GM18907 (cell line): ENCODE measurements around the gene MAVS.
"Not testable (repeated sequence)": the region's sequence is repeated elsewhere in the genome, so short reads cannot be mapped to it uniquely, and the experiment has no call there.

Experiments used
- ATAC-seq: cut with Tn5 transposase; IDR thresholded peaks from one replicate; pipeline ENCODE4 v1.9.1; 2021; ENCODE audit warnings: mild to moderate bottlenecking, moderate library complexity; ENCODE audit not compliant: unreplicated experiment

Gene MAVS

GRCh38 chr20:3885715-3886114 lies 39.1 kb downstream of the MAVS start:
- no peak for ATAC-seq

DNA sequence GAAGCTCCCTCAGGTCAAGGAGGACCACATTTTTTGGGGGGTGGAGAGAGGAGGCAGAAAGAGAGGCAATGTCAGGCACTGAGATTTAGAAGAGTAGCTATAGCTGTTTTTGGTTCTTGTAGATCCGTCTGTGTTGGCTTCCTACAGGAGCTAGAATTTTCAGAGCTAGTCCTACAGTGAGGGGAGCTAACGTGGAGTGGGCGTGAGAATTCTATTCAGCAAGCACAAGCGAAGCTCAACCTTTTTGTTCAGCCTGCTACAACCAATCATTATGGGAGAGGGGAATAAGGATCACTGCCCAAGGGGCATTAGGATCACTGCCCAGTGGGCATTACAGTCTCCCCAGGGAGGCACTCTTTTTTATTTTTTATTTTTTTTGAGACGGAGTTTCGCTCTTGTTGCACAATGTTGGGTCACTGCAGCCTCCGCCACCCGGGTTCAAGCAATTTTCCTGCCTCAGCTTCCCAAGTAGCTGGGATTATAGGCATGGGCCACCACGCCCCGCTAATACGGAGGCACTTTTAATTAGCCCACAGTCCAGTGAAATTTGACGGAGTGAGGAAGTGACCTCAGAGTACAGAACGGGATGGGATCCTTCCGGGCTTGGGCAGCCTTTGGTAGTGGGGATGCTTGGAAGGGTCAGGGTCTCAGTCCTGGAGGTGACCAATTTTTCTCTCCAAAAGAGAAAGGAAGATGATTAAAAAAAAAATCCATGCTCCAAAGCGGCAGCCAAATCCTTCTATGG lies 41.4 kb downstream of the MAVS start:
- no peak for ATAC-seq

- peak; percentile 96 for ATAC-seq
Observed at GRCh38 chr20:3888622-3889488, 42.2 kb downstream of the MAVS start, which contains the start of gene PANK2. Gene PANK2 (plus strand): TSS chr20:3889387.

DNA sequence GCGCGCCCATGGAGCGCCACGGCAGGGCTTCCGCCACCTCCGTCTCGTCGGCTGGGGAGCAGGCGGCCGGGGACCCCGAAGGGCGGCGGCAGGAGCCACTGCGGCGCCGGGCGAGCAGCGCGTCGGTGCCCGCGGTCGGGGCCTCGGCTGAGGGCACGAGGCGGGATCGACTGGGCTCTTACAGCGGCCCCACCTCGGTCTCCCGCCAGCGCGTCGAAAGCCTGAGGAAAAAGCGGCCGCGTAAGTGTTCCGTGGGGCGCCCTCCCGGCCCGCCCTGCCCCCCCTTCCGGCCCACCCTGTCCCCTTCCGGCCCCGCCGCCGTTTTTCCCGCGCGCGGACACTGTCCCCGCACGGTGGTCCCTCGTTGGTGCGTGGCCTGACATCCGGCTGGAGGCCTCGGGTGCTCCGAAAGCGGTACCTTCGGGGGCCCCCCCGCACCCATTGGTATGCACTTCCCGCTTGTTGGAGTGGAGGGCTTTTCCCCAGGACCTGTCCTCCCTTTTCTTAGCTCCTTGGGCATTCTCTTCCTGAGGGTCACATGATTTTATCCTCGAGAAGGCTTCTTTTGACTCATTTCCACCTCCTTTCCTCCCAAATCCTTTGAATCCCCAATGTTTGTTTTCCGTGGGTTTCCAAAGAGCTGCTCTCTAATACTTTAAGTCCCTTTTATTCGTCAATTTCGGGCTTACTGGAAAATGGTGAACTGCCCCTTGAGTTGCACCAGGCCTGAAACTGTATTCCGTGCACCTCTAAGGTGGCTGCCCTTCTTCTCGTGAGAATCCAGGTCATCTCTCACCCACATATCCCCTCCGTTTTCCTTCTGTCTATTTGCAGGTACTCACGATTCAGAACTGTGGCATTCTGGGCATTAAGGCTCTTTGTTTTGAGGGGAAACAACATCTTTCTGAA lies 43.1 kb downstream of the MAVS start:
- ATAC-seq = peak; percentile 28

DNA sequence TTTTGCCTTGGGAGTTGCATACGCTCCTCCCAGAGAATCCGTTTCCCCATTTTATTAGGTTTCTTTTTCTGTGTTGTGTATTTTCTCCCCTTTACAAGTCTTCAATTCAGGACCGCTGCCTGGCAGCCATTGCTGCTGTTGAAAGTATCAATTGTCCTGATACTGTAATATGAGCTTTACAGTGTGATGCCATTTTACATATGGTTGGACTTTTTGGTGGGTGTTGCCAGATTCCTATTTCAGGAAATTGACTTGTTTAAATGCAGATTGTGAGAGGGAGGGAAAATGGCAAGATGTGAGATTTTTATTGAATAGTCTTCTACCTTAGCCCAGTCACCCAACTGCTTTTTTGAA lies 43.7 kb downstream of the MAVS start:
- ATAC-seq = no peak

DNA sequence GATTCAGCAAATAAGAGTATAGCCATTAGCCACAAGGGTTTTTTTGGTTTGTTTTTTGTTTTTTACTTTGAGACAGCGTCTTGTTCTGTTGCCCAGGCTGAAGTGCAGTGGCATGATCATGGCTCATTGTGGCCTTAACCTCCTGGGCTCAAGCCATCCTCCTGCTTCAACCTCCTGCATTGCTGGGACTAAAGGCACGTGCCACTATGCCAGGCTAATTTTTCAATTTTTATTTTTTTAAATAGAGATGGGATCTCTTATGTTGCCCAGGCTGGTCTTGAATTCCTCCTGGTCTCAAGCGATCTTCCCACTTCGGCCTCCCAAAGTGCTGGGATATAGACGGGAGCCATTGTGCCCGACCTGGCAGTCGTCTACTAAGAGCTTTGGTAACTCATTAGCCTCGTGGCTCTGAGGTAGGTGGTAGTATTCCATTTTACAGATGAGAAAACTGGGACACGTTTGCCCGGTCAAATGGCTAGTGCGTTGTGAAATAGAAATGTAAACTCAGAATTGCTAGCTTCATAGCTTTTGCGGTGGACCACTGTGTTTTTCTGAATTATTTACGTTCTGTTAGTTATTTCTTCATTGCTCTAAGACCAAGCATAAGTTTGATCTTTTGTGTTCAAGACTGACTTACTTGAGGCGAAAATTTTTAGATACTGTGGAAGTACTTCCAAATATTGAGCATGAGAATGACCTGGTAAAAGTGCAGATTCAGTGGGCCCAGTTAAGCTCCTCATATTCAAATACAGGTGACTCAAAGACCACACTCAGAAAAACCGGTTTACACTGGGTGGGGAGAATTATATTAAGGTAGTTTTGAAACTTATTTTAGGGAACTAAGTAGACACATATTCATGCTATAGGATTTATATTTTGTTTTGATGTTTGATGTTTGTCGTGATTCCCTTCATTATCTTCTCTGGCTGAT lies 44.6 kb downstream of the MAVS start:
- ATAC-seq = no peak

DNA sequence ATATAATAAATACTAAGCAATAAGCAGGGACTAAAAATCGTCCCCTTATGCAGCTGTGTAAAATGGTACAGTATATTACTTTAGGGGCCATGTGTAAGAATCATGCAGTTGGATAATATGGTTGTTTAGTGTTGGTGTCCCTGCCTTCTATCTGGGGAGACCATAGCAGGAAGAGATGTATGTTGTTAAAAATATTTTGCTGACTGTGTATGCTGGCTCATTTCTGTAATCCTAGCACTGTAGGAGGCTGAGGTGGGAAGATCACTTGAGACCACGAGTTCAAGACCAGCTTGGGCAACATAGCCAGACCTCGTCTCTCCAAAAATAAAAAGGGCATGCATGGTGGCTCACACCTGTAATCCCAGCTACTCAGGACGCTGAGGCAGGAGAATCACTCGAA lies 48.2 kb downstream of the MAVS start:
- no peak for ATAC-seq

- ATAC-seq = no peak
Observed at GRCh38 chr20:3896302-3896701, 49.7 kb downstream of the MAVS start.

- ATAC-seq = no peak
Observed at GRCh38 chr20:3896853-3897583, 50.4 kb downstream of the MAVS start.

DNA sequence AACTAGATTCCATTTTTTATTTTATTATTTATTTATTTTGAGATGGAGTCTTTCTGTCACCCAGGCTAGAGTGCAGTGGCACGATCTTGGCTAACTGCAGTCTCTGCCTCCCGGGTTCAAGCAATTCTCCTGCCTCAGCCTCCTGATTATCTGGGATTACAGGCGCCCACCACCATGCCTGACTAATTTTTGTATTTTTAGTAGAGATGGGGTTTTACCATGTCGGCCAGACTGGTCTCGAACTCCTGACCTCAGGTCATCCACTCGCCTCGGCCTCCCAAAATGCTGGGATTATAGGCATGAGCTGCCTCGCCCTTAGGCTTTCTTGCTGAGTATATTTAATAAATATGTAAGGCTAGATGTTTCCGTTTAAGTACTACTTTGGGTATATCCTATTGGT lies 51.5 kb downstream of the MAVS start:
- not testable (repeated sequence) for ATAC-seq

DNA sequence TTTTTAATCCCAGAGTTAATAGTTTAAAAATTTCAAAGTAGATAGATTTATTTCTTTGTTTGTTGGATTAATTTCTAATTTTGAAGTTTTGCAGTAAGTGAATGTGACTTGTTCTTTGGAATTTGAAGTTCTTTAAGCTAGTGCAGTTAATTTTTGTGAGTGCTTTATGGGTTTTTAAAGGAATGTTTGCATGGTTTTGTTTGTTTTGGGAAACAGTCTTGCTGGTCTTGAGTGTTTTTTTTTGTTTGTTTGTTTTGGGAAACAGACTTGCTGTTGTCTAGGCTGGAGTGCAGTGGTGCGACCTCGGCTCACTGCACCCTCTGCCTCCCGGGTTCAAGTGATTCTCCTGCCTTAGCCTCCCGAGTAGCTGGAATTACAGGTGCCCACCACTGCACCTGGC lies 52.0 kb downstream of the MAVS start:
- no peak for ATAC-seq

GRCh38 chr20:3900187-3900604 lies 53.6 kb downstream of the MAVS start:
- no peak for ATAC-seq

GRCh38 chr20:3901028-3901705 lies 54.5 kb downstream of the MAVS start:
- no peak for ATAC-seq

DNA sequence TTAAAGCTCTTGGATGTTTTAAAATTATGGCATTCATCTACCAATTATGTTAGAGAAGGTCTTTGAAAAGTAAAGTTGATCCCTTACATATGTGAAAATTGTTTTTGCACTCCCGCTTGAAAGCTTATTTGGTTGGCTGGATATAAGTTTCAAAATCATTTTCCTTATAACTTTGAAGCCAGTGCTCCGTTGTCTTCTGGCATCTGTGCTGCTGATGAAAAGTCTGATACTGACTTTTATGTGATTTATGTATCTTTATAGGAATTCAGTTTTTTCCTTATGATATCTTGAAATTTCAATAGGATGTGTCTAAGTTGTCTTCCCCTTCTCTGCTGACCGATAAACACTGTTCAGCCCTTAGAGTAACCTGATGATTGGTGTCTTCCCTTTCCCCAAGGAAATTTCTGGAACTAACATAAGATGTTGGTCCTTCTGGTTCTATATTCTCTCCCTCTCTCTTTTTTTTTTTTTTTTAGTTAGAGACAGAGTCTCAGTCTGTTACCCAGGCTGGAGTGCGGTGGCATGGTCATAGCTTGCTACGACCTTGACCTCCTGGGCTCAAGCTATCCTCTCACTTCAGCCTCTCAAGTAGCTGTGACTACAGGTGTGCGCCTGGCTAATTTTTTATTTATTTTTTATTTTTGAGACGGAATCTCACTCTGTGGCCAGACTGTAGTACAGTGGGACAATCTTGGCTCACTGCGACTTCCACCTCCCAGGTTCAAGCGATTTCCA lies 55.2 kb downstream of the MAVS start:
- ATAC-seq = no peak

GRCh38 chr20:3902446-3902845 lies 55.8 kb downstream of the MAVS start:
- ATAC-seq = no peak

GRCh38 chr20:3904224-3904623 lies 57.6 kb downstream of the MAVS start:
- no peak for ATAC-seq

GRCh38 chr20:3904857-3905256 lies 58.2 kb downstream of the MAVS start:
- ATAC-seq = no peak
